ENCODE data around the gene TSNAX.

Gene TSNAX

GRCh38 chr1:231610388-231610787 is 81.9 kb downstream of the TSNAX start:
- no peaks in the 10 kb centered on the region for H3K9me3 ChIP-seq (replicated peaks; ENCODE audit: insufficient read depth, low read length)
- H3K4me2 ChIP-seq (ENCODE audit: low read depth, low read length), result peak overlapping the region; percentile 81
- peaks cover 33% of the 10 kb centered on the region for H3F3A ChIP-seq (ENCODE audit: insufficient read depth, low read length)

GRCh38 chr1:231611111-231611510 is 82.6 kb downstream of the TSNAX start:
- H3K36me3 ChIP-seq (replicated peaks; ENCODE audit: insufficient read depth, low read length), result no peaks in the 10 kb centered on the region
- H3K27ac ChIP-seq (ENCODE audit: low read length), result peak overlapping the region; percentile 83; the same call in 1 of the 2 replicates
- no peaks in the 10 kb centered on the region for H3K27me3 ChIP-seq (replicated peaks; ENCODE audit: insufficient read depth, low read length)
- no peaks in the 10 kb centered on the region for H3K9me3 ChIP-seq (replicated peaks; ENCODE audit: insufficient read depth, low read length)
- no peak for TF ChIP-seq EZH2phosphoT487 (IDR thresholded peaks at IDR 0.05; ENCODE audit: low read length)
- no peak for TF ChIP-seq CTCF (IDR thresholded peaks at IDR 0.05; ENCODE audit: low read length)
- TF ChIP-seq EZH2 (optimal IDR thresholded peaks at IDR 0.05; ENCODE audit: low read depth, low read length), result no peak
- H3K9ac ChIP-seq (ENCODE audit: low read length), result peak overlapping the region; percentile 50
- peak overlapping the region; percentile 81 for H3K4me2 ChIP-seq (ENCODE audit: low read depth, low read length)
- H4K20me1 ChIP-seq (ENCODE audit: insufficient read depth, low read length), result no peaks in the 10 kb centered on the region
- H3K4me1 ChIP-seq (ENCODE audit: low read length), result peaks cover 39% of the 10 kb centered on the region
- peak; percentile 28 for DNase-seq
- no peaks in the 10 kb centered on the region for H3K9me2 ChIP-seq (replicated peaks; ENCODE audit: insufficient read depth, low read length)
- H3K79me2 ChIP-seq (ENCODE audit: low read length), result peaks cover 15% of the 10 kb centered on the region
- peak overlapping the region; percentile 78 for H2AFZ ChIP-seq (ENCODE audit: low read length)
- H3K4me3 ChIP-seq (ENCODE audit: low read length), result peak overlapping the region; percentile 49
- H3F3A ChIP-seq (ENCODE audit: insufficient read depth, low read length), result peaks cover 33% of the 10 kb centered on the region

More at GRCh38 chr1:231610388-231610787, 81.9 kb downstream of the TSNAX start:
- no peak overlapping the region for H3K9ac ChIP-seq (ENCODE audit: low read length)
- no peak for TF ChIP-seq EZH2phosphoT487 (IDR thresholded peaks at IDR 0.05; ENCODE audit: low read length)
- no peak for TF ChIP-seq CTCF (IDR thresholded peaks at IDR 0.05; ENCODE audit: low read length)
- TF ChIP-seq EZH2 (optimal IDR thresholded peaks at IDR 0.05; ENCODE audit: low read depth, low read length), result no peak
- no peaks in the 10 kb centered on the region for H3K9me2 ChIP-seq (replicated peaks; ENCODE audit: insufficient read depth, low read length)
- no peaks in the 10 kb centered on the region for H3K27me3 ChIP-seq (replicated peaks; ENCODE audit: insufficient read depth, low read length)
- H4K20me1 ChIP-seq (ENCODE audit: insufficient read depth, low read length), result no peaks in the 10 kb centered on the region
- peak; percentile 4 for DNase-seq
- H3K36me3 ChIP-seq (replicated peaks; ENCODE audit: insufficient read depth, low read length), result no peaks in the 10 kb centered on the region
- H3K4me1 ChIP-seq (ENCODE audit: low read length), result peaks cover 44% of the 10 kb centered on the region
- peaks cover 15% of the 10 kb centered on the region for H3K79me2 ChIP-seq (ENCODE audit: low read length)
- 0 out of 2 replicates have a peak overlapping the region, but pooled peaks have one; percentile 78 for H2AFZ ChIP-seq (ENCODE audit: low read length)
- no peak overlapping the region for H3K27ac ChIP-seq (ENCODE audit: low read length)
- H3K4me3 ChIP-seq (ENCODE audit: low read length), result no peak overlapping the region

- Histone ChIP-seq H3K9ac (ENCODE audit: low read length) (peak overlapping the region; percentile 50), H4K20me1 (ENCODE audit: insufficient read depth, low read length) (no peaks in the 10 kb centered on the region), H3K79me2 (ENCODE audit: low read length) (peaks cover 15% of the 10 kb centered on the region), H3K4me2 (ENCODE audit: low read depth, low read length) (peak overlapping the region; percentile 81), H3K9me3 (replicated peaks; ENCODE audit: insufficient read depth, low read length) (no peaks in the 10 kb centered on the region), H3K27ac (ENCODE audit: low read length) (peak overlapping the region; percentile 83), H3K9me2 (replicated peaks; ENCODE audit: insufficient read depth, low read length) (no peaks in the 10 kb centered on the region), H3K4me1 (ENCODE audit: low read length) (peaks cover 39% of the 10 kb centered on the region), H2AFZ (ENCODE audit: low read length) (peak overlapping the region; percentile 78), H3F3A (ENCODE audit: insufficient read depth, low read length) (peaks cover 33% of the 10 kb centered on the region), H3K4me3 (ENCODE audit: low read length) (peak overlapping the region; percentile 49), H3K27me3 (replicated peaks; ENCODE audit: insufficient read depth, low read length) (no peaks in the 10 kb centered on the region), H3K36me3 (replicated peaks; ENCODE audit: insufficient read depth, low read length) (no peaks in the 10 kb centered on the region)
- peak; percentile 71 for DNase-seq
- TF ChIP-seq EZH2 (optimal IDR thresholded peaks at IDR 0.05; ENCODE audit: low read depth, low read length), result no peak
- no peak for TF ChIP-seq CTCF (IDR thresholded peaks at IDR 0.05; ENCODE audit: low read length)
- no peak for TF ChIP-seq EZH2phosphoT487 (IDR thresholded peaks at IDR 0.05; ENCODE audit: low read length)
Measured at GRCh38 chr1:231611851-231612250, 83.4 kb downstream of the TSNAX start.

Measured in MM.1S (cell line).